ENCODE results near the gene CEP19. TPM values are rescaled to one million over a fixed set of nuclear protein-coding genes. Genes with fewer than 3 reads are reported as not detected.

CEP19 gene
- polyA plus RNA-seq, 1 donor = 2.7 TPM

- Histone ChIP-seq H3K36me3 (ENCODE audit: control insufficient read depth, insufficient read depth, low read length) (no peaks in the 10 kb centered on the region), H3K27ac (ENCODE audit: low read length) (no peak overlapping the region), H3K4me3 (ENCODE audit: low read length) (no peak overlapping the region), H3K9me3 (ENCODE audit: control insufficient read depth, low read depth, low read length) (peaks cover 4% of the 10 kb centered on the region), H3K27me3 (ENCODE audit: control insufficient read depth, insufficient read depth, low read length) (peaks cover 3% of the 10 kb centered on the region), H3K4me1 (ENCODE audit: control insufficient read depth, insufficient read depth, low read length) (no peaks in the 10 kb centered on the region)
- WGBS (ENCODE audit: insufficient coverage, low lambda C conversion rate) = no CpG with 5 or more reads among the region's 17 CpGs
- DNase-seq = no peak
These were observed 21.9 kb downstream of the CEP19 start for GRCh38 chr3:196689941-196690660.

GRCh38 chr3:196688349-196688748, 23.7 kb downstream of the CEP19 start:
- no peaks in the 10 kb centered on the region for H3K36me3 ChIP-seq (ENCODE audit: control insufficient read depth, insufficient read depth, low read length)
- no peak for DNase-seq
- no CpG with 5 or more reads among the region's 5 CpGs for WGBS (ENCODE audit: insufficient coverage, low lambda C conversion rate)
- no peak overlapping the region for H3K27ac ChIP-seq (ENCODE audit: low read length)
- H3K4me1 ChIP-seq (ENCODE audit: control insufficient read depth, insufficient read depth, low read length) = no peaks in the 10 kb centered on the region
- H3K27me3 ChIP-seq (ENCODE audit: control insufficient read depth, insufficient read depth, low read length) = peaks cover 3% of the 10 kb centered on the region
- H3K4me3 ChIP-seq (ENCODE audit: low read length) = no peak overlapping the region
- no peaks in the 10 kb centered on the region for H3K9me3 ChIP-seq (ENCODE audit: control insufficient read depth, low read depth, low read length)

- Histone ChIP-seq H3K4me1 (ENCODE audit: control insufficient read depth, insufficient read depth, low read length) (no peaks in the 10 kb centered on the region), H3K27me3 (ENCODE audit: control insufficient read depth, insufficient read depth, low read length) (no peaks in the 10 kb centered on the region), H3K27ac (ENCODE audit: low read length) (no peak overlapping the region), H3K4me3 (ENCODE audit: low read length) (no peak overlapping the region), H3K9me3 (ENCODE audit: control insufficient read depth, low read depth, low read length) (no peaks in the 10 kb centered on the region), H3K36me3 (ENCODE audit: control insufficient read depth, insufficient read depth, low read length) (no peaks in the 10 kb centered on the region)
- no CpG with 5 or more reads among the region's 2 CpGs for WGBS (ENCODE audit: insufficient coverage, low lambda C conversion rate)
- DNase-seq = no peak
These were observed 25.6 kb downstream of the CEP19 start for GRCh38 chr3:196686436-196686835.

GRCh38 chr3:196684548-196685407, 27.3 kb downstream of the CEP19 start:
- no peaks in the 10 kb centered on the region for H3K4me1 ChIP-seq (ENCODE audit: control insufficient read depth, insufficient read depth, low read length)
- no peak overlapping the region for H3K4me3 ChIP-seq (ENCODE audit: low read length)
- H3K27me3 ChIP-seq (ENCODE audit: control insufficient read depth, insufficient read depth, low read length) = no peaks in the 10 kb centered on the region
- H3K9me3 ChIP-seq (ENCODE audit: control insufficient read depth, low read depth, low read length) = no peaks in the 10 kb centered on the region
- peak; percentile 23 to 55 for DNase-seq
- WGBS (ENCODE audit: insufficient coverage, low lambda C conversion rate) = 0% methylated on average over 2 of the region's 24 CpGs
- no peaks in the 10 kb centered on the region for H3K36me3 ChIP-seq (ENCODE audit: control insufficient read depth, insufficient read depth, low read length)
- H3K27ac ChIP-seq (ENCODE audit: low read length) = no peak overlapping the region

- Histone ChIP-seq H3K36me3 (ENCODE audit: control insufficient read depth, insufficient read depth, low read length) (no peaks in the 10 kb centered on the region), H3K4me3 (ENCODE audit: low read length) (no peak overlapping the region), H3K27me3 (ENCODE audit: control insufficient read depth, insufficient read depth, low read length) (no peaks in the 10 kb centered on the region), H3K27ac (ENCODE audit: low read length) (no peak overlapping the region), H3K9me3 (ENCODE audit: control insufficient read depth, low read depth, low read length) (no peaks in the 10 kb centered on the region), H3K4me1 (ENCODE audit: control insufficient read depth, insufficient read depth, low read length) (no peaks in the 10 kb centered on the region)
- no peak for DNase-seq
- no CpG with 5 or more reads among the region's 1 CpG for whole genome bisulfite sequencing (ENCODE audit: insufficient coverage, low lambda C conversion rate)
These were observed 34.1 kb downstream of the CEP19 start for GRCh38 chr3:196677931-196678330.

GRCh38 chr3:196677353-196677752, 34.7 kb downstream of the CEP19 start:
- no peaks in the 10 kb centered on the region for H3K4me1 ChIP-seq (ENCODE audit: control insufficient read depth, insufficient read depth, low read length)
- no peak overlapping the region for H3K27ac ChIP-seq (ENCODE audit: low read length)
- H3K9me3 ChIP-seq (ENCODE audit: control insufficient read depth, low read depth, low read length) = no peaks in the 10 kb centered on the region
- DNase-seq = no peak
- no peaks in the 10 kb centered on the region for H3K27me3 ChIP-seq (ENCODE audit: control insufficient read depth, insufficient read depth, low read length)
- no peaks in the 10 kb centered on the region for H3K36me3 ChIP-seq (ENCODE audit: control insufficient read depth, insufficient read depth, low read length)
- WGBS (ENCODE audit: insufficient coverage, low lambda C conversion rate) = 40% methylated on average over 1 of the region's 1 CpG
- no peak overlapping the region for H3K4me3 ChIP-seq (ENCODE audit: low read length)

GRCh38 chr3:196673632-196674031, 38.4 kb downstream of the CEP19 start:
- Histone ChIP-seq H3K9me3 (ENCODE audit: control insufficient read depth, low read depth, low read length) (no peaks in the 10 kb centered on the region), H3K4me3 (ENCODE audit: low read length) (no peak overlapping the region), H3K27me3 (ENCODE audit: control insufficient read depth, insufficient read depth, low read length) (peaks cover 3% of the 10 kb centered on the region), H3K36me3 (ENCODE audit: control insufficient read depth, insufficient read depth, low read length) (no peaks in the 10 kb centered on the region), H3K4me1 (ENCODE audit: control insufficient read depth, insufficient read depth, low read length) (no peaks in the 10 kb centered on the region), H3K27ac (ENCODE audit: low read length) (no peak overlapping the region)
- DNase-seq = no peak
- WGBS (ENCODE audit: insufficient coverage, low lambda C conversion rate) = 92% methylated on average over 2 of the region's 3 CpGs

- peaks cover 3% of the 10 kb centered on the region for H3K27me3 ChIP-seq (ENCODE audit: control insufficient read depth, insufficient read depth, low read length)
- no peaks in the 10 kb centered on the region for H3K4me1 ChIP-seq (ENCODE audit: control insufficient read depth, insufficient read depth, low read length)
- no peaks in the 10 kb centered on the region for H3K9me3 ChIP-seq (ENCODE audit: control insufficient read depth, low read depth, low read length)
- no peak overlapping the region for H3K27ac ChIP-seq (ENCODE audit: low read length)
- 53% methylated on average over 3 of the region's 6 CpGs for WGBS (ENCODE audit: insufficient coverage, low lambda C conversion rate)
- no peaks in the 10 kb centered on the region for H3K36me3 ChIP-seq (ENCODE audit: control insufficient read depth, insufficient read depth, low read length)
- no peak for DNase-seq
- H3K4me3 ChIP-seq (ENCODE audit: low read length) = no peak overlapping the region
These were observed 41.7 kb downstream of the CEP19 start for GRCh38 chr3:196670339-196670738.

- H3K4me3 ChIP-seq (ENCODE audit: low read length) = no peak overlapping the region
- H3K36me3 ChIP-seq (ENCODE audit: control insufficient read depth, insufficient read depth, low read length) = no peaks in the 10 kb centered on the region
- no peaks in the 10 kb centered on the region for H3K4me1 ChIP-seq (ENCODE audit: control insufficient read depth, insufficient read depth, low read length)
- H3K9me3 ChIP-seq (ENCODE audit: control insufficient read depth, low read depth, low read length) = no peaks in the 10 kb centered on the region
- H3K27me3 ChIP-seq (ENCODE audit: control insufficient read depth, insufficient read depth, low read length) = peaks cover 3% of the 10 kb centered on the region
- DNase-seq = no peak
- WGBS (ENCODE audit: insufficient coverage, low lambda C conversion rate) = no CpG with 5 or more reads among the region's 14 CpGs
- H3K27ac ChIP-seq (ENCODE audit: low read length) = no peak overlapping the region
These were observed 44.8 kb downstream of the CEP19 start for GRCh38 chr3:196667056-196667825.

Data from large intestine (tissue), 3 donors.